GM18861 (cell line): ENCODE results near the gene MACROD1.
"Not testable (repeated sequence)": the region's sequence is repeated elsewhere in the genome, so short reads cannot be mapped to it uniquely, and the experiment has no call there.

Experiments
- ATAC-seq: cut with Tn5 transposase; IDR thresholded peaks from one replicate; pipeline ENCODE4 v1.9.1; 2021; ENCODE audit not compliant: unreplicated experiment

MACROD1 gene

DNA sequence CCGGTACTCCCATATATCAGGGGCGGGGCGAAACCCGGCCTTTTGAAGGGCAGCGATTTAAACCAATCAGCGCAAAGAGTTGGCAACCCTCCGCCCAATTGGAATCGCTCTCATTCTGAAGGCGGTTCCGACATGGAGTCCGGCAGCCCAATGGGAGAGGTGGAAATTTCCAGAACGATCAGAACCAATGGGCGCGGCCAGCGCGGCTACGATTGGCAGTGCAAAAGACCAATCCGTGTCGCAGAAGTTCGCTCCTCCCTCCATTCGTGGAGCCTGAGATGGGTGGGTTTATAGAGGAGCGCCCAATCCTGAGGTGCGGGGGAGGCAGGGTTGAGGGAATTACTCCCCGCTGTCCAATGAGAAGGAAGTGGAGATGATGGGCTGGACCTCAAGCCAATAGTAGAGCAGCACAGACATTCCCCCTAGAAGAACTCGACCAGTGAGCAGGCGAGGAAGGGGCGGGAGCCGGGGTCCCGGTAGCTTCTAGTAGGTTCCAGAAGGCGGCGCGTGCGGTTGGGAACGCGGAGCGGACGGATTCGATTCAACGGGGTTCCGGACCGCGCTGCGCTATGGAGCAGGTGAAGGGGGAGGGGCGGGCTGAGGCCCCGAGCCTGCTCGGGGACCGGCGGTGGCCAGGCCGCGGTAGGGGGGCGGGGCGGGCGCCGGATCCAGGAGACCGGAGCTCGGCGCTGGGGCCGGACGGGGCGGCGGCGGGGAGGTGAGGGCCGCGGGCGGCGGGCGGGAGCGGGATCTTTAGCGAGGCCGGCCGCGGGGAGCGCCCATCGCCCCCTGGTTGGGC, 20.0 kb upstream of the MACROD1 start, which contains the start of gene STIP1:
STIP1 (plus strand) TSS at position 479 of the 799 bp plus-strand sequence; CDS start at position 570, 91 bp downstream.
- peak; percentile 81 for ATAC-seq

DNA sequence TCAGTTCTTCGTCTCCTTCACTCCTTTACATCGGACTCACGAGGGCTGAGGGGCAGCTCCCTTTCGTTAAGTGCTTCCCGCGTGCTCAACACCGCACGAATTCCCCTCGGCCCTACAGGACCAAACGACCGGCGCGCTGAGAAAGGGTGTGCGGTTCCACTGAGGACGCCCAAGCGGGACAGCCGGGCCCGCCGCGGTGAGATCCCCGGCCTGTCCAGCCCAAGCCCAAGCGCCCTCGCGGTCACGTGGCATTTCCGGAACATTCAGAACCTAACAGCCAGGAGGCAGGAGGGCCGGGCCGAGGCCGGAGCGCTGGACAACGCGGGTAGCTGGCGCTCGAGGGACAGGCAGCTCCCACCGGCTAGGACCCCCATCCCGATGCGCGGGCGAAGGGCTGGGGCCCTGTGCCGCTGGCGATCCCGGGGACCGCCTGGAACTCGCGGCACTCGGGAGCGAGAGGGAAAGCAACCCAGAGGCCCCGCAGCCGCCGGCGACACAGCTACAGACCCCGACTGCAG, 19.3 kb upstream of the MACROD1 start:
- ATAC-seq, result peak; percentile 11

DNA sequence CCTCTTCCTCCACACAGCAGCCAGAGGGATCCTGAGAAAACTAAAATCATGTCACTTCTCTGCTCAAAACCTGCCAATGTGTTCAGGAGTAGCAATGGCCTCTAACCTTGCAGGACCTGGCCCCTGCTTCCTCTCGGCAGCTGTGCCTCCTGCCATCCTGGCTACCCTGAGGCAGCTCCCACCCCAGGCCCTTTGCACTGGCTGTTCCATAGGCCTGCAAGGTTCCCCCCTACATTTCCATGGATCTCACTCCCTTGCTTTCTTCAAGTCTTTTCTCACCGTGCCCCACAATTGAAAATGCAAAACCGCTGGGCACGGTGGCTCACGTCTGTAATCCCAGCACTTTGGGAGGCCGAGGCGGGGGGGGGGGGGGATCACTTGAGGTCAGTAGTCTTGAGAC, 18.0 kb upstream of the MACROD1 start:
- ATAC-seq, result no peak

DNA sequence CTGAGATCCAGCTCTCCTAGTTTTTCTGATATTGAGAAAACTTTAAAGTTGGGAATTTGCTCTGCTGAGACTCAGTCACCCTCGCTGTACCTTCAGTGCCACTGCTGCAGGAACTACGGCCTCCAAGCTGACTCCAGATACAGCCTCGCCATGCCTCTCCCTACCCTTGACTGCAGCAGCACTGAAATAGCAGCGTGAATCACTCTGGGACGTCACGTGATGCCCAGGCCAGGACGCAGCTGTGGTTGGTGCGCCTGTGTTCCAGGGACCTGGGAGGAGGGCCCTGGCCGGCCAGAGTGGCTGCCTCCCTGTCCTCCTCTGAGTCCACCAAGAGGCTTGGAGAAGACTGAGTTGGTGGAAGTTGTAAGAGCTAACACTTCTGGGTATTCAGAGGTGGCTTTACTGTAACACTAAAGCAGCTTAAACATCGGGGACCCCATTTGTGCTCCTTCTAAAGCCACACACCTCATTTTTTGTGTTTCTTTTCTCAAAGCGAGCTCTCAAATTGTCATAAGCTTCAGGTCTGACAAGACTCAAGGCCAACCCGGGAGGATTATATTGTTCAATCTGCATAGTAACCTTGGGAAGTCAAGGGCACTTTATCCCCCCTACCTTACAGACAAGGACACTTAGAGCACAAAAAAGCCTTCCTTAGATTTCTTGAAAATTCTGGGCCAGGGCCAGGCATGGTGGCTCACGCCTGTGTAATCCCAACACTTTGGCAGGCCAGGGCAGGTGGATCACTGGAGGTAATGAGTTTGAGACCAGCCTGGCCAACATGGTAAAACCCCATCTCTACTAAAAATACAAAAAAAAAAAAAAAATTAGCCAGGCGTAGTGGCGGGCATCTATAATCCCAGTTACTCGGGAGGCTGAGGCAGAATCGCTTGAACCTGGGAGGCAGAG, 15.8 kb upstream of the MACROD1 start:
- ATAC-seq, result no peak

DNA sequence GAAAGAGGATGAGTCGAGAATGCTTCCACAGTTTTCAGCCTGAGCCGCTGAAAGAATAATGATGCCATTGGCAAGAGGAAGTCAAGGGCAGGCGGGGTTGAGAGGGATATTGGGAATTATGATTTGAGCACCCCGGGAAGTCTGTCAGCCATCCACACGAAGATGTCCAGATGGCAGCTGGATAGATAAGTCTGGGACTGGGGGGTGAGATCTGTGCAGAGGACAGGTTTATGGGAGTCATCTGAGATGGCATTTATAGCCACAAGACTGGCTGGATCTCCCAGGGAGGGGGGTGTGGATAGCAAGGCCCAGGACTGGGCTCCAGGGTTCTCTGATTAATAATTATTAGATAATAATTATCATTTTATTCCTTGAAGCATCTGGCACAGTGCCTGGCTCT, 15.0 kb upstream of the MACROD1 start:
- no peak for ATAC-seq

DNA sequence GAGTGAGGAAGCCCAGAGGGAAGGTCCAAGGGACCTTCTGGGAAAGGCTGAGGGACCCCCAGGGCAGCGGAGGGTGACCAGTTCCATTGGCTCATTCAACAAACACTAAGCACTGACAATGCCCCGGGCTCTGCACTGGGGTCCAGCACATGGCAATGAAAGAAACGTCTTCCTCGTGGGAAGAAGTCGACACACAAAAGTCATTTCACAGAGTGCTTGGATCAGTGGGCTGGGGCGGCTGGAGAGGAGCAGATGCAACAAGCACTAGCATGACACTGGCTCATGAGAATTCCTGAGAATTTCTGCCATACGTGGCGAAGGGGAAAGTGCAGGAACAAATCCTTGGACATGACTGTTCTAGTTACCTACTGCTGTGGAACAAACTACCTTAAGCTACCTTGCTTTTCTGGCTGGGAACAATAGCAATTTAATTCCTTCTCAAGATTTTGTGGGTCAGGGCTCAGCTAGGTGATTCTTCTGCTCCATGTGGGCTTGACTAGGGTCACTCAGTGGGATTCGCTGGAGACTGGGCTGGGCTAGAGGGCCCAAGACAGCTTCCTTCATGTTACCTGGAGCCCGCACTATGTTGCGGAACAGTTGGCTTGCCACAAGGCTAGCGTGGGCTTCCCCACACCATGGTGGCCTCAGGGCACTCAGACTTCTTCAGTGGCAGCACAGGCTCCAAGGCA, 13.2 kb upstream of the MACROD1 start:
- ATAC-seq, result no peak

DNA sequence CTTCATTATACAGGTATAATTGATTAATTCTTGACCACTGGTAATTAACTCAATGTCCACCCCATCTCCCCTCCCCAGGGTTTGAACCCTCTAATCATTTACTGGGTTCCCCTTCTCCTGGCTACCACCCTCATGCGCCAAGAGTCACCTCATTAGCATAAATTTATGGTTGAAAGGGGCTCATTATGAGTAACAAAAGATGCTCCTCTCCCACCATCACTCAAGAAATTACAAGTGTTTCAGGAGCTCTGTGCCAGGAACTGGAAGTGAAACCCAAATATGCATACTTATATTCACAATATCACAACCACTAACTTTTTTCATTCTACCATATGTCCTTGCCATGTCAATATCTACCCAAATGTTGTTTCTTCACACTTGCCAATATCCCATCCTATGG, 12.3 kb upstream of the MACROD1 start:
- ATAC-seq, result no peak

DNA sequence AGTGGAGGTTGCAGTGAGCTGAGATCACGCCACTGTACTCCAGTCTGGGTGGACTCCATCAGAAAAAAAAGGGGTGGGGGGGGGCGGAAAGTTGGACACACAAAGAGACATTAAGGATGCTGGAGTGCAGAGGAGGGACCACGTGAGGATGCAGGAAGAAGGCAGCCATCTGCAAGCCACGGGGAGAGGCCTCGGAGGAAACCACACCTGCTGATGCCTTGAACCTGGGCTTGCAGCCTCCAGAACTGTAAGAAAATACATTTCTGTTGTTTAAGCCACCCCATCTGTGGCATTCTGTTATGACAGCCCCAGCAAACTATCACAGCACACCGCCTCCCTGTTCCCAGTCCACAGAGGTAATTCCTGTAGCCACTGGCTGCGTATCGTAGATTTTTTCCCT, 10.8 kb upstream of the MACROD1 start:
- ATAC-seq, result no peak

DNA sequence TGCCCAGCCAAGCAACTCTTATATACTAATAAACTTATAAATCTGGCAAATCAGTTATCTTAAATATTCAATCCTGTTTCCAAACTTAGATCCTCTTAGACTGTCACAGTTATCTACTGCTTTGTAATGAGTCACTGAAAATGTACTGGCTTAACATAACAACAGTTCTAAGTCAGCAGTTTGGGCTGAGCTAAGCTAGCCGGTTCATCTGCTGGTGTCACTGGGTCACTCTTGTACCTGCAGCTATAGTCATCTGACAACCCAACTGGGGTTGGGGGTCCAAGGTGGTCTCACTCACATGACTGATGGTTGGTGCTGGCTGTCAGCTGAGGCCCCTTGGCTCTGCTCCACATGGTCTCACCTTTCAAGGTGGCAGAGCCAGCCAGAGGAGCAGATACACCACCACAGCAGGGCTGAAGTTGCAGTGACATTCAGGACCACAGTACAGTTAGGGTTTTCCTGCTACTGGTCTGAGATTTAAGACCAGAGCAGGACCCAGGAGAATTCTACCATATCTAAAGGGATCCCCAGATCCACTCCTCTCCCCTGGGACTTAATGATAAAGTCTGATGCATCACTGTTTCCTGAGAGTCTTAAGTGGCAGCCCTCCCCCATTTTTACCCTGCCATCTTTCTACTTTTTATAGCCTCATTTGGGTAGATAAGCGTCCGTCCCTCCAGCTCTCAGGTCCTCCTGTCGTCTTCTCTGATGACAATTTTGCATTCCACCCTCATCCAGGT, 7.9 kb upstream of the MACROD1 start:
- ATAC-seq, result no peak

DNA sequence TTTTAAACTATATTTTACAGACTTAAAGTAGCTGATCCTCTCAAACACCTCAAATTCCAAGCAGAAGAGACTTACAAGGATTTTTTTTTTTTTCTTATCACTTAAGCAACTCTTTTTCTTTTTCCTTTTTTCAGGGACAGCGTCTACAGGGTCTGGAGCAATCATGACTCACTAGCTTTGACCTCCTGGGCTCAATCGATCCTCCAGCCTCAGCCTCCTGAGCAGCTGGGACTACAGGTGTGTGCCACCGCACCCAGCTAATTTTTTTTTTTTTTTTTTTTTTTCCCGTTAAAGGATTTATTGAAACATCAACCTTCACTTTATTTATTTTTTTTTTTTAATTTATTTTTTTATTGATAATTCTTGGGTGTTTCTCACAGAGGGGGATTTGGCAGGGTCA, 4.5 kb upstream of the MACROD1 start:
- no peak for ATAC-seq

DNA sequence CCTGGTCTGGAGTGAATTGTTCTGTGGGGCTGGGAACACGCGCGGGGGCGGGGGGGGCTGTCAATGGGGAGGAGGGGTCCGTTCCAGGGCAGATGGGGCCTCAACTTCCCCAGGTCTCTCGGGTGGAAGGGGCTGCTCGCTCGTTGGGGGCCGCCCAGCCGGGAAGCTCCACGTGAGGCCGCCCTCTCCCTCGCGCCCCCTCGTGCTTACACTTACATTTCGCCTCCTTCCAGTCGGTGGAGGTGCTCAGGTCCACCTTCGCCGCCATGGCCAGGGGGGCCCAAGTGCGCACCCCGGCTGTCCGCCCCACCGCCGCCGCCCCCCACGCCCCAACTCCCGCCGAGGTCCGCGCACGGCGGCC, 452 bp downstream of the MACROD1 start:
- no peak for ATAC-seq

DNA sequence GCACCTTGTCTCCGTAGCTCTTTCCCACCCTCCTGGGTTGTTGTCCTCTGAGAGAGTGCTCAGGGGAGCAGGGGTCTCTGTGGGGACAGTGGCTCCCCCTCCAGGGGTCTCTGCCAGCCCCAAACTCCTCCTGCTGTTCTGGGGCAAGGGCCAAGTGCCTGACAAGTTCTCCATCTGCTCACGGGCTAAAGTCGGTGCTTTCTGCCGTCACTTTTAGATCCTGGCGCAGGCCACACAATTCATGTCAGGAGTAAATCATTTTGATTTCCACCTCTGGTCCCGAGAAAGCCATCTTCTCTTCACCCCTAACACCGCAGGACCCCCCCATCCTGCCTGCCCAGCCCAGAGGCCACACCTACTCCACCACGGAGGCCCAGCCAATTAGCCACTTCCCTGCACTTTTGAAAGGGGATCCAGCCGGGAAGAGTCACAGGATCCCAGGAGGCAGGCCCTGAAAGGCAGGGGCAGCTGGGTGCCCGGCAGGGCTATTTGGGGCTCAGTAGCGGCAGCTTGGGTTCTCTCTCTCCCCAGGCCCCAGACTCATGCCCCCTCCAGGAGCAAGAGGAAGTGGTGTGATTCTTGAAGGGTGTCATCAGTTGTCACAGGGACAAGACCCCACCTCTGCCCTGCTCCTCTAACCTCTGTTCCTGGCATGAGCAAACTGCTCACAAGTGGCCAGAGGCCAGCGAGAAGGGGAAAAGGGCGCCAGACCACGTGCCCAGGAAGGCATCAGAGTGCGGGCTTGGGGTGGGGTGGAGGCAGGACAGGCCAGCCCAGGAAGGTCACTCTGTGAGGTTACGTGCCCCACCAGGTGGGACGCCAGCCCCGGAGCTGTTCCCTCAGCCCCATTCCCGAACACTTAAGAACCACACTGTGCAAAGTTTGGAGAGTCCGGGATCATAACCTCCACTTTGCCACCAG, 1.3 kb downstream of the MACROD1 start:
- no peak for ATAC-seq

DNA sequence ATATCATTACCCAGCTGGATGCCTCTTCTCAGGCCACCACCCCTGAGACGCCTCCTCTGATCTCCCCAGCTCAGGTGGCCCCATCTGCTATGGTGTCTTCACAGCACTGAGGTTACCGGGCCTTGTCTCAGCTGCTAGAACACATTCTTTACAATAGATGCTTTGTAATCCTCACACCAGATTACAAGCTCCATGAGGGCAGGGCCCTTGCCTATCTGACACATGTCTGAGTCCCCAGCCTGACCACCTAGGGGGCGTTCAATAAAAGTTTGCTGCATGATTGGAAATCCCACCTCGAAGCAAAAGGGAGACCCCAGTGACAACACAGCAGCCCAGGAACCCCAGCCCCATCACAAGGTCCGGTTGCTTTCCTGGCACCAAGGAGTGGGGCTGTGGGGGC, 2.0 kb downstream of the MACROD1 start:
- ATAC-seq, result no peak

DNA sequence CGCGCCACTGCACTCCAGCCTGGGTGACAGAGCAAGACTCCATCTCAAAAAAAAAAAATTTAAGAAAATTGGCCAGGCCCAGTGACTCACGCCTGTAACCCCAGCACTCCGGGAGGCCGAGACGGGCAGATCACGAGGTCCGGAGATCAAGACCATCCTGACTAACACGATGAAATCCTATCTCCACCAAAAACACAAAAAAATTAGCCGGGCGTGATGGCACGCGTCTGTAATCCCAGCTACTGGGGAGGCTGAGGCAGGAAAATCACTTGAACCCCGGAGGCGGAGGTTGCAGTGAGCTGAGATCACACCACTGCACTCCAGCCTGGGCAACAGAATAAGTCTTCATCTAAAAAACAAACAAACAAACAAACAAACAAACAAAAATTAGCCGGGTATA, 3.1 kb downstream of the MACROD1 start:
- not testable (repeated sequence) for ATAC-seq

DNA sequence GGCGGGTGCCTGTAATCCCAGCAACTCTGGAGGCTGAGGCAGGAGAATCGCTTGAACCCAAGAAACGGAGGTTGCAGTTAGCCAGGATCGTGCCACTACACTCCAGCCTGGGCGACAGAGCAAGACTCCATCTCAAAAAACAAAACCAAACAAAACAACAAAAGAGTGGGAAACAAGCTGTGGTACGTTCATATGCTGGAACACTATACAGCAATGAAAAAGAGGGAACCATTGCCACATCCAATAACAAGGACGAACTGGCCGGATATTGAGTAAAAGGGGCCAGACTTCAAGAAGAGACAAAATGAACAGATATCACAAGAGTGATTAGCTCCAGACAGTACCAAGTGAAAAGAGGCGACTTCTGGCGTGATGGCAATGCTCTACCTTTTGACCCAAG, 4.9 kb downstream of the MACROD1 start:
- no peak for ATAC-seq

DNA sequence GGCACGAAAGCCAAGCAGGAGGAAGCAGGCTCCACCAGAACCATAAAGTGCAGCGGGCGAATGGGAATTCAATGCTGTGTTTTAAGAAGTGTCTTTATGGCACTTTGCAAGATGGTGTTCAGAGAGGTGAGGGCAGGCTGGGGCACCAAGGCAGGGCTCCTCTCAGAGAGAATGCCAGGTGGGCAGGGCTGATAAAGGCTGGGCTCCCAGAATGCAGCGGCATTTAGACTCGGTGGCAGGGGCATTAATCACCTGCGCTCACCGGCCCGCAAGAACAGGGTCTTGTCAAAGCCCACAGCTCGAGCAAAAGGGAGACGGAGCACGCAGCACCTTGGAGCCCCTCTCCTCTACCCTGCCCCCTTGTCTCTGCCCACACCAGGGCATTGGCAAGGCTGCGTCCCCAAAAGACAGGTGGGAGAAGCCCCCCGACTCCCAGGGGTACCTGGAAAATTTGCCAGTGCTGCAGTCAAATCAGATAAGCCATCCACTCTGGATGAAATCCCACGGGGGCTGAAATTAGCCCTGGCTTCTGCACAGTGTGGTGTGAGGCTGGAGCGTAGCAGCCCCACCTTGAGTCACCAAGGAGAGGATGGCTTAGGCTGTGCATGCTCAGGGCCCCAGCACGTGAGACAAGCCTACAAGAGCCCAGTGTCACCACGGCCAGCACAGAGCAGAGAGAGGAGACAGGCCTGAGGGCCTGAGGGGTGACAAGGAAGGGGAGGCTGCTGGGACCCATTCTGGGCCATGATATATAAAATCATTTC, 8.1 kb downstream of the MACROD1 start:
- ATAC-seq, result no peak

DNA sequence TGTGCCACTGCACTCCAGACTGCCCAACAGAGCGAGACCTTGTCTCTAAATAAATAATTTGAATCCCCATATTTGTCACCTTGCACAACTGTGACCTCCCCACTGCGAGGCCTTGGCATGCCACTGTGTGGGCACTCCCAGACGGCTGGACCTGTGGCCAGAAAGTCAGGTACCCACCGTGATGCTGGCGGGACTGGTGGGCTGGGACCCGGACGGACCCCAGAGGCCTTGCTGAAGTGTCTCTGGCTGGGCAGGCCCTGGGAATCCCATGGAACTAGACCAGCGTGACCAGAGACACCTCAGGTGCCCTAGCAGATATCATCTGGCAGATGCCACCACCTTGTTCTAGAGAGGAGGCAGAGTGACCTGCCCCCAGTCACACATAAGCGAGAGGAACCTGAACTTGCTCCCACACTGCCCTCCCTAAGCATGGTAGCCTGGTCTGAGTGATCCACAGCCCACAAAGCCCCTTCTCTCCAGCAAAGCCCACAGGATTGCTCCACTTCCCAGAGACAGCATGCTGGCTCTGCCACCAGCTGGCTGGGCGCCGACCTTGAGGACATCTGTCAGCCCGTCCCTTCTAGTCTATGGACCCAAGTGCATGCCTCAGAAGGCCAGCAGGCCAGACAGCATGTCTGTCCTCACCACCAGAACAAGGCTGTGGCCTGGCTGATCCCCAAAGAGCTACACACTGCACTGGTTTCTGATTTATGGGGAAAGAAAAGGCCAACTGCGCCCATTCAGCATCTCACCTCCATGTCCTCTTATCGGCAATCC, 9.5 kb downstream of the MACROD1 start:
- ATAC-seq, result no peak

DNA sequence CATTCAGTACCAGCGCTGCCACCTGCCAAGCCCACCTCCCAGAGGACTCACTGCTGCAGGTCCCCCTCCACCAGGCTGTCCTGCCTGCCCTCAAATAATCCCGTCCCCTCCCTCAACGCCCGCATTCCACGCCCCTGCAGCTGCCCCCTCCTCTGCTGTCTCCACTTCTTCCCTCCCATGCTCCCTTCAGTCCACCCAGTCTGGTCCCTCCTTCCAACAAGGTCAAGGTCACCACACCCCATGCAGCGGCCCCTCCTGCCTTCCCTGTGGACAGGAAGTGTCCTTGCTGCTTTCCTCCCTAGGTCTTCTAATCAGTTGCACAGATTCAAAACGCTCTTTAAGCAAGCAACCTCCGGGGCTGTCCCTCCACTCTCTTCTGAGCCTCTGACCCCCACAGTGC, 12.1 kb downstream of the MACROD1 start:
- ATAC-seq, result no peak
